Activated CD8-positive, alpha-beta memory T cell treated with anti-CD3 and anti-CD28 coated beads, Interleukin-2, amount 50 U/mL, for 1 hour (primary cell): Measurements from ENCODE around the gene ADGRA1.
"Not testable (repeated sequence)": the region's sequence is repeated elsewhere in the genome, so short reads cannot be mapped to it uniquely, and the experiment has no call there.

Experiments used
- DNase-seq: peaks from one replicate; pipeline ENCODE4 v3.0.0-alpha.2; 2020; ENCODE audit errors: extremely low read depth

Gene ADGRA1

GRCh38 chr10:133162910-133163856 lies 75.5 kb downstream of the ADGRA1 start:
- no peak for DNase-seq

DNA sequence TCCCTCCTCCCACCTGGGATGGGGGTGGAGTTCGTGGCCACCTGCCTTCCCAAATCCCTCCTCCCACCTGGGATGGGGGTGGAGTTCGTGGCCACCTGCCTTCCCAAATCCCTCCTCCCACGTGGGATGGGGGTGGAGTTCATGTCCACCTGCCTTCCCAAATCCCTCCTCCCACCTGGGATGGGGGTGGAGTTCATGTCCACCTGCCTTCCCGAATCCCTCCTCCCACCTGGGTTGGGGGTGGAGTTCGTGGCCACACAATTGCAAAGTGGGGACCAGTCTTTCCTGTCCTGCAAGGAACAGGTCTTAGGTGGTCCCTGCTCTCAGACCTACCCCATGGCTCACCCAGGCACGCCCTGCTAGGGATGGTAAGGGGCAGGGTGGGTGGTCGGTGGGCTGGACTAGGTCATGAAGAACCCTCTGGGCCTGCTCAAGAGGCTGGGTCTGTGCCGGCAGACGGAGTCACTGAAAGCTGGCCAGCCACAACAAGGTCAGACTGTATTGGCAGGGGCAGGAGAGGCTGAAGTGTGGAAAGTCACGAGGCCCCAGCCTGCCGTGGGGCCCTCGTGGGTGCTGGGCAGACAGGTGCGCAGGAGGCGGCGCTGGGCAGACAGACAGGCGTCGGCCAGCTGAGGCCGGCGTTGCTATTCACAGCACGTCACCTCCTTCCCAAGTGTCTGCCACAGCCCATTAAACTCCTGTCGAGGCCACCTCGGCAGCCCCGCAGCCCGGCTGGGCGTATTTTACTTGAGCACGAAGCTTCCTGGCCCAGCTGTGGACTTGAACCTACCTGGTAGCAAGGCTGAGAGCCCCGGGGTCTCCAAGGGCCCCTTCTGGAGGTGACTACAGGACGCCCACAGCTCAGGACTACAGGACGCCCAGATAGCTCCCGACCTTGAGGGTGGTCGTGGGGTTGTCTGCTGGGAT lies 76.4 kb downstream of the ADGRA1 start:
- no peak for DNase-seq

GRCh38 chr10:133164816-133165555 lies 77.3 kb downstream of the ADGRA1 start:
- DNase-seq: no peak

DNA sequence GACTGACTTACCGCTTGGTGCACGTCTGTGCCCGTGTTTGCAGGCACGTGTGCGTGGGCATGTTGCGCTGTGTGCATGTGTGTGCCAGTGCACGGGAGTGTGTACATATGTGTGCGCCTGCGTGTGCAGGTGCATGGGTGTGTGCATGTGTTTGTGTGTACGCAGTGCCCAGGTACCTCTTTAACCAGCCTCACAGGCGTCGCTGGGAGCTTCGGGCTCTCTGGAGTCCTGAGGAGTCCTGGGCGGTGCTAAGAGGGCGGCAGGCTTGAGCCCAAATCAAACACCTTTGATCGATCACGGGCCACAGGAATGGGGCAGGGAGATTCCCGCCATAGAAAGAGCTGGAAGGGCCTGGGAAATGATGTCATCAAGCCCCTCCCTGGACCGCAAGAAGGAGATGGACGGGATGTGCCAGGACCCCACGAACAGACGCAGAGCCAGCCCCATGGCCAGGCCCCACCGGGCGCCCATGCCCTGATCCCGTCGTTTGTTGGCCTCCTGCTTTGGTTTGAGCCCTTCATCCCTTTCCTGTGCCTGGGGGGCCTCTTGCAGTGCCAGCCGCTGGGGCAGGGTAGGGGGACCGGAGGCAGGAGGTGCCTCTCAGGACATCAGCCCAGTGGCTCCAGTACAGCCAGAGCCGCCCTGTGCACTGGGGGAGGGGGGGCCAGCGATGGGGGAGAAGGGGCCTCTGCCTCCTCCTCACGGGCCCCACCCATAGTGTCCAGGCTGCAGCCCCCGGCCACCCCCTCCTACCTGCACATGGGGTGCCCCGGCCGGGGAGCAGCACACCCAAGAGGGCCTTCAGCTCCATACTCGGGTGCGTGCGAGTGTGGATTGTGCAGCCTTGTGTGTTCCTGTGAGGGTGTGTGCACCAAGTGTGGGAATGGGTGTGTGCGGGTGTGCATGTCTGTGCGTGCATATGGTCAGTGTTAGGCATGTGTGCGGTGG lies 78.1 kb downstream of the ADGRA1 start:
- DNase-seq: no peak

DNA sequence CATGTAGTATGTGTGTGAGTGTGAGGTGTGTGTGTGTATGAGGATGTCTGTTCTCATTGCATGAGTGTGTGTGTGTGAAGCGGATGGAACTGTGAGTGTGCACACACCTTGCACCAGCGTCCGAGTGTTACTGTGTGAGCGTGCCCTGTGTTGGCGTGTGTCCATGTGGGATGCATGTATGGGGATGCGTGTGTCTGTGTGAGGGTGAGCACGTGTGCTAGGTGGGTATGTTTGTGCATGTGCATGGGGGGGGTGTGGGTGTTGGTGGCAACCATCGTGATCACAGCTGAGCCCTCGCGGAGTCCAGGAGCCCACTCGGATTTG lies 78.7 kb downstream of the ADGRA1 start:
- no peak for DNase-seq

DNA sequence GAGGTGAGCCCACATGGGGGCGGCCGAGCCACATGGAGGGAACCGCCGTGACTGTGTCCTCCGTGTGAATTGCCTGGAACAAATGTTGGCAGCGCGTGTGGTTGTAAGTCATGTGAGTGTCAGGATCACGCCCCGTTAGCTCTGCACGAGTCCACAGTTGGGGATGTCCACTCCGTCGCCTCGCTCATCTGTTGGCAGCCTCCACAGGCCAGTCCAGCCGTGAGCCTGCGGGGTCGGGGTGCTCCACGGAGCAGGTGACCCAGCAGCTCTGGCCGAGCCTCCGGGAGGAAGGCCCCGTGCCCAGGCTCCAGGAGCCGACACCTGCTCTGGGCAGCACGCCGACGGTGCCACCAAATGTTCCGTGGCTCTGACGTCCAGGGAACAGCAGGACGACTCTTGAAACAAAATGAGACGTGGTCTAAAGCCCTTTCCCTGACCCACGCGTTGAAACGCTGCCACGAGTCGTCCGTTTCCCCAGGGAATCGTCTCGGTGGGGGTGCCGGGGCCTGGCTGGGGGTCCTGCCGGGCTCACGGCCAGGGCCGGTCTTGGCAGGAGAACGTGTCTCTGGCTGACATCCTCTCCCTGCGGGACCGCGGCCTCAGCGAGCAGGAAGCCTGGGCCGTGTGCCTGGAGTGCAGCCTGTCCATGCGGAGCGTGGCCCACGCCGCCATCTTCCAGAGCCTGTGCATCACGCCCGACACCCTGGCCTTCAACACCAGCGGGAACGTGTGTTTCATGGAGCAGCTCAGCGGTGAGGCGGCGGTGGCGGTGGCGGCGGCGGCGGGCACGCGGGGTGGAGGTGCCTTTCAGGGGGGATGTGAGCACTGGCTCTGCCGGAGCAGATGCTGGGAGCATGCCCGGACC lies 79.3 kb downstream of the ADGRA1 start:
- DNase-seq: no peak

DNA sequence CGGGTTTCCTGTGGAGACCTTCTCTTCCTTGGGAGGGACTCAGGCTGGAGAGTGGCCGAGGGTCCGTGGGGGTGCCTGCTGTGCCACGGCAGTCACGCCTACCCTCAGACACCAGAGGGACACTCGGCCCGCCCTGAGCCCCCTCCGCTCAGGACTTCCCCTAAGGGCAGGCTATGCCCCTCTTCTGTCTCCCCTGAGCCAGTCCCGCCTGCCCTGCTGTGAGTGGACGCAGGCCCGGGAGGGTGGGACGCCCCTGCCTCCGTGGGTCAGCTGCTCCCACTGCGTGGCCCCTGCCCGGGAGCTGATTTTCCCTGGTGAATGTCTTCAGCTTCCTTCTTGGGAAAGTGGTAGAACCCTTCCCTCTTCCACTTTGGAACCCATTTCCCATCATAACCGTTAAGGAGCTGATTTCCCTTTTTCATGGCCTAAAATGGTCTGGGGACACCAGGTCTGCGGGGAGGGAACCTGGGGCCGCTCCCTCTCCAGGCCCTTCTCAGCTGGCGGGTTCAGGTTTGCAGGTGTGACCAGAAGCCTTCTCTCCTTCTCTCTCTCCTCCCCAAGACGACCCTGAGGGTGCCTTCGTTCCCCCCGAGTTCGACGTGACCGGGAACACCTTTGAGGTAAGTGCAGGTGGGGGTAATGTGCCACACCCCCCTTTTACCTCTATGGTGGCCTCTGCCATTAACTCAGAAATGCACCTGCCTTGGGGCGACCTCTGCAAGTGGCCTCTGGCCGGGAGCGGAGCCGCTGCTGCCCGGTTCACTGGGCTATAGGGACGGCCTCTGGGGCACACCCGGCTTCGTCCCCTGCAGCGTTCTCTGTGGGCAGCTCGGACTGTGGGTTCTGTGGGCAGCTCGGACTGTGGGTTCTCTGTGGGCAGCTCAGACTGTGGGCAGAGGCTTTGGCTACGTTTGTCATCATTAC lies 80.2 kb downstream of the ADGRA1 start:
- DNase-seq: no peak

GRCh38 chr10:133168617-133169031 lies 80.9 kb downstream of the ADGRA1 start:
- DNase-seq: no peak

DNA sequence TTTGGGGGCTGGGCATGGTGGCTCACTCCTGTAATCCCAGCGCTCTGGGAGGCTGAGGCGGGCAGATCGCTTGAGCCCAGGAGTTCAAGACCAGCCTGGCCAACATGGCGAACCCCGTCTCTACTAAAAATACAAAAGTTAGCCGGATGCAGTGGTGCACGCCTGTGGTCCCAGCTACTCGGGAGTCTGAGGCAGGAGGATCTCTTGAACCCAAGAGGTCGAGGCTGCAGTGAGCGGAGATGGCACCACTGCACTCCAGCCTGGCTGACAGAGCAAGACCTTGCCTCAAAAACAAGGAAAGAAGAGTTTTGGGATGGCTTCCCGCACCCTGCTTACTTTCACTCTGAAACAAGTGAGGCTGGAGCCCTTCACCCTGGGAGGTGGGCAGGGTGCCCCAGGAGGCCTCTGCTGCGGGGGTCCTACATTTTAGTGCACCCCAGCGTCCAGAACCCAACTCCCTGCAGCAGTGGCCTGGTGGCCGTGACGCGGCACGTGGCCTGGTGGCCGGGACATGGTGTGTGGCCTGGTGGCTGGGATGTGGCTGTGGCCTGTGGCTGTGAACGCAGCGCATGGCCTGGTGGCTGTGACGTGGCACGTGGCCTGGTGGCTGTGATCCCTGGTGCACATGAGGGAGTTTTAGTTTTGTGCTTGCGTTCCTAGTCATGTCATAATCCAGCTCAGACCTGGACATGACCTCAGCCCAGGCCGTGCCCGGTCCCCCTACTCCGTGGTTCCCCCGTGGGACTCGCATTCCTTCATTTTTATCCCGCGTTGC lies 81.6 kb downstream of the ADGRA1 start:
- DNase-seq: no peak

DNA sequence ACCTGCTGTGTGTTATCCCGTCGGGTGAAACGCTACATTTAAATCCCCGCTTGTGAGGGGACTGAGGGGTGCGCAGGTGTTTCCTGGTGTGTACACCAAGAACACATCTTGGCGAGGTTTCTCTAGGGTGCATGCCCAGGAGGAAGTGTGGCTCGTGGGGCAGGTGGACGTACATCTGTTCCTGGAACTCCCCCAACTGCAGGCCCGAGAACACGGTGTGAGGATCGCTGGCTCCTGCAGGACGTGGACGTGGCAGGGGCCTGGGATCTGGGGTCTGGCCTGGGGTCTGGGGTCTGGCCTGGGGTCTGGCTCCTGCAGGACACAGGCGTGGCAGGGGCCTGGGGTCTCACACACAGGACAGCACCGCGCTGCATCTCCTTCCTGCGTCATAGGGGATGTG lies 82.4 kb downstream of the ADGRA1 start:
- DNase-seq: no peak

- DNase-seq: no peak
These were observed 86.3 kb downstream of the ADGRA1 start for GRCh38 chr10:133173860-133174640.

DNA sequence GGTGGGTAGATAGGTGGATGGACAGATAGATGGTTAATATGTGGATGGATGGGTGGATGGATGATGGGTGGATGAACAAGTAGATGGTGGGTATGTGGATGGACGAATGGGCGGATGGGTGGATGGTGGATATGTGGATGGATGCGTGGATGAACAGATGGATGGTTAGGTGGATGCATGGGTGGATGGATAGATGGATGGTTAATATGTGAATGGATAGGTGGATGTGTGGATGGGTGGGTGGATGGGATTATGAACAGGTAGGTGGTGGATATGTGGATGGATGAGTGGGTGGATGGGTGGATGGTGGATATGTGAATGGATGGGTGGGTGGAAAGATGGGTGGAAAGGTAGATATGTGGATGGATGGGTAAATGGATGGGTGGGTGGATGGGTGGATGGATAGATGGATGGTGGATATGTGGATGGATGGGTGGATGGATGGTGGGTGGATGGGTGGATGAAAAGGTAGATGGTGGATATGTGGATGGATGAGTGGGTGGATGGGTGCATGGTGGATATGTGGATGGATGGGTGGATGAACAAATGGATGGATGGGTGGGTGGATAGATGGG lies 87.1 kb downstream of the ADGRA1 start:
- DNase-seq: no peak

- not testable (repeated sequence) for DNase-seq
These were observed 87.9 kb downstream of the ADGRA1 start for GRCh38 chr10:133175624-133176023.

GRCh38 chr10:133176546-133176945 lies 88.8 kb downstream of the ADGRA1 start:
- DNase-seq: no peak

- no peak for DNase-seq
These were observed 89.8 kb downstream of the ADGRA1 start for GRCh38 chr10:133177380-133178157.
